HG03196 (cell line): ENCODE measurements around the gene PALD1.
"Not testable (repeated sequence)": the region's sequence is repeated elsewhere in the genome, so short reads cannot be mapped to it uniquely, and the experiment has no call there.

Experiments
- ATAC-seq: cut with Tn5 transposase; IDR thresholded peaks from one replicate; pipeline ENCODE4 v1.9.1; 2021; ENCODE audit not compliant: unreplicated experiment

The PALD1 gene

DNA sequence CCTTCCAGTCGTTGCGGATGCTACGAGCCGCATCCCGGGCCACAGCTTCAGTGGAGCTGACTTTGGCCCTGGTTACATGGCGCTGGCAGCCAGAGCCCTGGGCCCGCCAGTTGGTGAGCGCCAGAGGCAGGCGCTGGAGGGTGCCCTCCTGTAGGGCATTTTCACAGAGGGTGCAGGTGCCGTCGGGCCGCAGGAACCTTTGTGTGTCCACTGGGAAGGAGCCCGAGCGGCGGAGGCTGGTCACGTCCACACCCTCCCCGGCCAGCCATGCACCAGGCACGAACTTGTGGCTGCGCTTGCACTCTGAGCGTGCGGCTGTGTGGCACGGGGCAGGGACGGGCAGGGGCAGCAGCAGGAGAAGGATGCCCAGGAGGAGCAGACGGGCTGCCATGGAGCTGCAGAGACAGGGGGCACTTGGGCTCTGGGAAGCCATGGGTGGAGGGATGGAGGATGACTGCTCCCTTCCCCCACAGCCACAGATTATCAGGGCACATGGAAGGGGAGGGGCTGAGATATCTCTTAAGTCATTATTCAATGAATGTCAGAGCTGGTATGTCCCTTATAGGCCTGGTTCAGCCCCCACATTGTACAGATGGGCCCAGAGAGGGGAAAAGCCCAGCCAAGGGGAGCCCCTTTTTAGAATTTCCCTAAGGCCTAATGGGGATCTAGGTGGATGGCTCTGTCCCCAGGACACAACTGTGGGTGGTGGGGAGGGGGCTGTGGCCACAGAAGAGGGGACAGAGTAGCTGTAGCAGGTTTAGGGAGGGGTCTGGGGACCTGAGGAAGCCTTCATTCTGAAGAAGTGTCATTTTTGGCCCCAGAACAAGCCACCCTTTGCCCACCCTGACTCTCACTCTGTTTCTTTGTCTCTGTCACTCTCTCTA is 122.2 kb downstream of the PALD1 start:
- no peak for ATAC-seq

DNA sequence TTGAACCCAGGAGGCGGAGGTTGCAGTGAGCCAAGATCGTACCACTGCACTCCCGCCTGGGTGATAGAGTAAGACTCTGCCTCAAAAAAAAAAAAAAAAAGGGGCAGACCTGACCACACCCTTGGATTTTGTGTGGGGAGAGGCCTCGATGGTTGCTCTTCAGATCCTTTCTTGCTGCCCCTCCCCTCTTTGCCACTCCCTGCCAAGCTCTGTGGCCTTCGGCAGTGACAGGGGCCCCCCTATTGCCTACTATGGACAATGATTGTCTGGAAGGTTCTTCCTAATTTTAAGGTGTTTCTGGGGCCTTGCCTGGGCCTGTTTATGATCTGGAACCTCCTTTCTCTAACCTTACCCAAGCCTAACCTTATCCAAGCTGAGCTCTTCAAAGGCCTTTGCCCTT is 123.2 kb downstream of the PALD1 start:
- no peak for ATAC-seq

DNA sequence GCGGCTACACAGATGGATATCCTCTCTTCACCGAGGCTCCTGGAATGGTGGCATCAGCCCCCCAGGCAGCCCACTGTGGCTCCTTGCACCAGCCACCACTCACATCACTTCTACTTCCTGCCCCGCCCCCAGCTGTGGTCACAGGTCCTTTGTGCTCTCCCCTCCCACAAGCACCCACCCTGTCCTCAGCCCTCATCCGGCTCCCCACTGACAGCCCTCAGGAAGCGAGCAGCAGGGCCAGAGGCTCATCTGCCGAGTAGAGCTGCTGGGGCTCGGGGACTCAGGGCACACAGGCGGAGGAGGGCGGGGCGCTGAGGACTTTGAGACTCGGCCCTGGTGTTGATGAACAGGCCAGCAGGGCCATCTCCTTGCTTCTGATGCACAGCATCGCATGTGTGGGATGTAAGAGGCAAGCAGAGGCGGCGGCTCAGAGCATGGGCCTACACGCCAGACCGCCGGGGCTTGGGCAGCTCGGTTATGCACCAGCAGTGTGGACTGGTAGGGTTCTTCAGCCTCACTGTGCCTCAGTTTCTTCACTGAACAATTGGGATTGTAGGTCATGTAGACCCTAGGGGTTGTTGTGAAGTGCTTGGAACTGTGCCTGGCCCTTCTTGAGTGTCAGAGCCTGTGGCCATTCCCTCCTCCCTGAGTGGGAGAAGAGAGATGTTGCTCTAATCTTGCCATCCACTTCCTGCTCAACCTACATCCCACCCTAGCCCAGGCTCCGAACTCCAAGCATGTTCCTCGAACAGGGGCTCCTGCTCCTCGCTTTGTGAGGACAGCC is 124.3 kb downstream of the PALD1 start, which contains the start of gene PRF1:
Gene PRF1, minus strand, starts transcription at position 77 of the 784 bp plus-strand sequence. CDS start 1,839 bp downstream, outside the sequence.
- ATAC-seq = no peak

DNA sequence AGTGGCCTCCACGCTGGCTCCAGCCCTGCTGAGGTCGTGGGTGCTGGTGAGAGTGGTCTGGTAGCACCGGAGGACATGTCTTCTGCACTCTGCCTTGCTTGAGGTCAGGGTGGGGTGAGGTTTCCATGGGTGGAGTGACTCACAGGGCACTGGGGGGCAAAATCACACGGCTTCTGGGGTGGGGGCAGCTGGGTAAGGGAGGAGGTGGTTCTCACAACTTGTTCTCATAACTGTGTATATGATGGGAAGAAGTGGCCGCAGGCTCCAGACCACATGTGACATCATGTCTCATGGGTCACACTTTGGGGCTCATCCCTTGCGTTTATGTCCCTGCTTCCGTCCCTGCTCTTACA is 124.9 kb downstream of the PALD1 start:
- no peak for ATAC-seq

DNA sequence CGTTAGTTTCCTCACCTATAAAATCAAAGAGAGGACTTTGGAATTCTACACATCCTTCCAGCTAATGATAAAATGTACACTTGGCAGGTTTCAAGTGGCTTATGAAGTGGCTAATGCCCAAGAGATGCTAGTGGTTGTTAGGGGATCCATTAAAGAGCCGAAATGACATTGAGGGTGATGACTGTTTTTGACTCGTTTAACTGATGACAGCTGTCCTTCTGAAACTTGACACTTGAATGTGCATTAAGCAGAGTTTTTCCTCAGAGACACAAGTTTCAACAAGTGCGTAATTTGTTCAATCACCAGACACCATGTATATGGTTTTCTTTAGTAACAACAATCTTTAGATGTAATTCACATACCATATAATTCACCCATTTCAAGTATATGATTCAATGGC is 125.5 kb downstream of the PALD1 start:
- ATAC-seq = no peak

DNA sequence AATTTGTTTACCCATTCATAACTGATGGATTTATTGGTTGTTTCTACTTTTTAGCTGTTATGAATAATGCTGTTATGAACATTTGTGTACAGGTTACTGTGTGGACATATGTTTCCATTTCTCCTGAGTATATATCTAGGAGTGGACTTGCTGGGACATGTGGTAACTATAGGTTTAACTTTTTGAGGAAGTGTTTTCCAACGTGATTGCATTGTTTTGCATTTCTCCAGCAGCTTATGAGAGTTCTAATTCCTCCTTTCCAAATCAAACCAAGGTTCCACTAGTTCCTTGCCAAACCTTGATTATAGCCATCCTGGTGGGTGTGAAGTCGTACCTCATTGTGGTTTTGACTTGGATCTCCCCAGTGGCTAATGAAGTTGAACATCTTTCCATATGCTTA is 126.6 kb downstream of the PALD1 start:
- no peak for ATAC-seq

DNA sequence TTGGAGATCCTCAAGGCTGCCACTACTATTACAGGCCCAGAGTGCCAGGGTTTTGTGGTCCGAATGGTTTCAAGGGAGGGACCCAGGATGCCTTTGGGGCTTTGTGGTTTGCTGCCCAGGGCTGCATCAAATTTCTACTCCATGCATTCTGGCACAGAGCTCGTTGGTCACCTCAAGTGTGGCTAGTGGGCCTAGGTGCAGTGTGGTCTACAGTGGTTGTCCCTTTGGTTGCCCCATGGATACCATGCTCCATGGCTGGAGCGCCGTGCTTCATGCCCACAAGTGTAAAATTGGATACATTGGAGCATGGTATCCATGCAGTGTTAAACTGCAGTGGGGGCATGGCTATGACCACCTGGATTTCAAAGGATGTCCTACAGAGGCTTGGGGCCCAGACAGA is 129.4 kb downstream of the PALD1 start:
- no peak for ATAC-seq

DNA sequence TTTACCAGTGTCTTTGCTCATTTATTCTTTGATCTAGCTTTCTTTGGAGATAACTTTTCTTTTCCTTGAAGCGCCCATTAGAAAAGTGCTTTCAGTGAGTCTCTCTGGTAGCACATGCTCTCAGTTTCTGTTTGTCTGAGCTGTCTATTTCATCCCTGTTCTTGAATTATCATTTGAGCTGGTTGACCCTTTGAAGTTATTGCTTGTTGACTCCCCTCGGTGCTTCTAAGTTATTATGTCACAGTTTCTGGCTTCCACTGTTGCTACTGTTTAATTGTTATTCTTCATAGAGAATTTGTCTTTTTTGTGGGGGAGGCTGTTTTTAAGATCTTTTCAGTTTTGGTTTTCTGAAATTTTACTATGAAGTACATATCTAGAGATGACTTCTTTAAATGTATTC is 135.4 kb downstream of the PALD1 start:
- ATAC-seq = no peak

DNA sequence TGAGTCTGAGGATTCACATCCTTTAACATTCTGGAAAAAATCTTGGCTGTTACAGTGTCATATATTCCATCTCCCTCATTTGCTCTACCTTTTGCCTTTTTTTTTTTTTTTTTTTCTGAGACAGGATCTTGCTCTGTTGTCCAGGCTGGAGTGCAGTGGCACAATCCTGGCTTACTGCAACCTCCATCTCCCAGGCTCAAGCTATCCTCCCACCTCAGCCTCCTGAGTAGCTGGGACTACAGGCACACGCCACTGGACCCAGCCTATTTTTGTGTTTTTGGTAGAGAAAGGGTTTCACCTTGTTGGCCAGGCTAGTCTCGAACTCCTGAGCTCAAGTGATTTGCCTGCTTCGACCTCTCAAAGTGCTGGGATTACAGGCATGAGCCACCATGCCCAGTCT is 135.8 kb downstream of the PALD1 start:
- not testable (repeated sequence) for ATAC-seq

DNA sequence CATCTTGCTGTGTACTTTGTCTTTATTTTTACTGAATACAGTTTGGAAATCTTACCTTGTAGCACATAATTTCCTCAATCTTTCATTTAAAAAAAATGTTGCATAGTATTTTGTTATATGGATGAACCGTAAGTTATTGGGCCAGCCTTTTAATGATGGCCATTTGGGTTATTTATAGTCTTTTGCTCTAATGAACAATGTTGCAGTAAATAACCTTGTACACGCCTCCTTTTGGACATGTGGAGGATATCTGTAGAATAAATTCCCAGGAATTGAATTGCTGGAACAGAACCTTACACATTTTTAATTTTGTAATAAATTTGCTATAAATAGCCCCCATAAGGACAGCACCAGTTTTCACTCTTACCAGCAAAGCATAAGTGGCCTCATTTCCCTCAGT is 136.6 kb downstream of the PALD1 start:
- ATAC-seq = no peak

DNA sequence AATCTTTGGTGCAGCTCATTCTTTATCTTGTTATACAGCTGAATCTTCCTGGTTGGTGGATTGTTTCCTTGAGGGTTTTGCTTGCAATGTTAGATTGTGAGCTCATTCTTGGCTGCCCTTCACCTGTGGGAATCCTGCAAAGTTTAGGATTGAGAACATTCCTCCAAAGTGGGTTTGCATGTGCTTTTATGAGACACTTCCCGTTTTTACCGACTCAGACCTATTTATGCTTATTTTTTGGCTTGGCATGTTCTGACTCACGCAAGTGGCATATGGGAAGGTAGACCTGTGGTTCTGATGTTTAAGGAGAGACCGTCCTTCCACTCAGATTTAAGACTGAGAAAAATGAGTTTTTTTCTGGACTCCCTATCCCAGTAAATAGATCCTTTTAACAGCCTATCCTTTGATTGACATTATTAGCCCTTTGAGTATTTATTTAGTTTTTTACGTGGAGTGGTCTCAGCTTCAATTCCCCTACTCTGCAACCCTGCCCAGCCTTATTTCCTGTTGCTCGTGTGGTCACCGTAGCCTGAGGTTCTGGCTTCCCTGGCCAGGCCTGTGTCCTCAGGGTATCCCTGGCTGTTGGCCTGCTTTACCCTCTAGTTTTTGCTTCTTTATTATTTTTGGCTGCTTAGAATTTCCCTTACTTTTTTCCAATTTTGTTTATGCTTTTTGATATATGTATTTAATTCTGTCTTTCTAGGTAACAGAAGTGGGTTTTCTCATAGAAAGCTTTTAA is 137.4 kb downstream of the PALD1 start:
- no peak for ATAC-seq

DNA sequence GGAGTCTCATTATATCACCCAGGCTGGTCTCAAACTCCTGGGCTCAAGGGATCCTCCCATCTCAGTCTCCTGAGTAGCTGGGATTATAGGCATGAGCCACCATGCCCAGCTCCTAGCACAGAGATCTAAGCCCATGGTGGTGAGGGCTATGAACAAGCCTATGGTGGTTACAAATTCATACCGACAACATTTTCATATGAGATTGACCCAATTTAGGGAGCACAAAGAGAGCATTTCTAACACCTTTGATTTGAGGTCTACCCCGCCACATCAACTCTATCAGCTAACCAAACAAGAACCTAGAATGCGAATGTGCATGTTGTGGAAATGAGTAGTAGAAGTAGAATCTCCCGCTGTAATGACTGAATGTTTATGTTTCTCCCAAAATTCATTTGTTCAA is 138.2 kb downstream of the PALD1 start:
- no peak for ATAC-seq
